ENCODE data around the gene CDK6. TPM values are rescaled to one million over a fixed set of nuclear protein-coding genes. Genes with fewer than 3 reads are reported as not detected.
"Not testable (repeated sequence)": the region's sequence is repeated elsewhere in the genome, so short reads cannot be mapped to it uniquely, and the experiment has no call there.

Gene CDK6
- total and polyA plus RNA-seq, 2 experiments from 2014 or later, result 28.7 to 81.6 TPM

- no peaks in the 10 kb centered on the region for H3K9me3 ChIP-seq (ENCODE audit: low read depth)
- TF ChIP-seq CTCF (IDR thresholded peaks at IDR 0.05; ENCODE audit: low read depth, low read length), result no peak
- no peaks in the 10 kb centered on the region for H3K36me3 ChIP-seq
- no peak overlapping the region for H3K27ac ChIP-seq
- no peaks in the 10 kb centered on the region for H3K4me1 ChIP-seq (ENCODE audit: low read depth)
- DNase-seq (ENCODE audit: low read depth in 1 of 2, low spot score in 1 of 2), result no peak
- H3K4me3 ChIP-seq, result no peak overlapping the region
- no peaks in the 10 kb centered on the region for H3K27me3 ChIP-seq
Measured at GRCh38 chr7:92606985-92607384, 229.4 kb downstream of the CDK6 start.

GRCh38 chr7:92604517-92604916 lies 231.9 kb downstream of the CDK6 start:
- not testable (repeated sequence) for H3K36me3 ChIP-seq; DNase-seq (ENCODE audit: low read depth in 1 of 2, low spot score in 1 of 2); H3K27ac ChIP-seq; H3K9me3 ChIP-seq (ENCODE audit: low read depth); H3K27me3 ChIP-seq; H3K4me1 ChIP-seq (ENCODE audit: low read depth); H3K4me3 ChIP-seq

- TF ChIP-seq CTCF (IDR thresholded peaks at IDR 0.05; ENCODE audit: low read depth, low read length), result no peak
- DNase-seq (ENCODE audit: low read depth in 1 of 2, low spot score in 1 of 2), result no peak
- Histone ChIP-seq H3K36me3 (no peaks in the 10 kb centered on the region), H3K4me1 (ENCODE audit: low read depth) (no peaks in the 10 kb centered on the region), H3K9me3 (ENCODE audit: low read depth) (no peaks in the 10 kb centered on the region), H3K27me3 (no peaks in the 10 kb centered on the region), H3K27ac (no peak overlapping the region), H3K4me3 (no peak overlapping the region)
Measured at GRCh38 chr7:92603089-92603445, 233.3 kb downstream of the CDK6 start.

- Histone ChIP-seq H3K27ac (no peak overlapping the region), H3K4me1 (ENCODE audit: low read depth) (no peaks in the 10 kb centered on the region), H3K4me3 (no peak overlapping the region), H3K27me3 (no peaks in the 10 kb centered on the region), H3K9me3 (ENCODE audit: low read depth) (no peaks in the 10 kb centered on the region), H3K36me3 (no peaks in the 10 kb centered on the region)
- DNase-seq (ENCODE audit: low read depth in 1 of 2, low spot score in 1 of 2), result peak in 1 of 2 donors; percentile 58
- TF ChIP-seq CTCF (IDR thresholded peaks at IDR 0.05; ENCODE audit: low read depth, low read length), result no peak
Measured at GRCh38 chr7:92602352-92603088, 233.9 kb downstream of the CDK6 start.

- Histone ChIP-seq H3K27ac (no peak overlapping the region), H3K36me3 (no peaks in the 10 kb centered on the region), H3K27me3 (peaks cover 6% of the 10 kb centered on the region), H3K9me3 (ENCODE audit: low read depth) (no peaks in the 10 kb centered on the region), H3K4me3 (no peak overlapping the region), H3K4me1 (ENCODE audit: low read depth) (no peaks in the 10 kb centered on the region)
- TF ChIP-seq CTCF (IDR thresholded peaks at IDR 0.05; ENCODE audit: low read depth, low read length), result no peak
- no peak for DNase-seq (ENCODE audit: low read depth in 1 of 2, low spot score in 1 of 2)
Measured at GRCh38 chr7:92598310-92598981, 237.9 kb downstream of the CDK6 start.

- H3K36me3 ChIP-seq, result no peaks in the 10 kb centered on the region
- H3K27ac ChIP-seq, result no peak overlapping the region
- no peaks in the 10 kb centered on the region for H3K4me1 ChIP-seq (ENCODE audit: low read depth)
- TF ChIP-seq CTCF (IDR thresholded peaks at IDR 0.05; ENCODE audit: low read depth, low read length), result no peak
- H3K4me3 ChIP-seq, result no peak overlapping the region
- no peaks in the 10 kb centered on the region for H3K9me3 ChIP-seq (ENCODE audit: low read depth)
- DNase-seq (ENCODE audit: low read depth in 1 of 2, low spot score in 1 of 2), result no peak
- H3K27me3 ChIP-seq, result peaks cover 24% of the 10 kb centered on the region
Measured at GRCh38 chr7:92595281-92595680, 241.1 kb downstream of the CDK6 start.
